HG02678 (cell line): ENCODE data around the gene AK3.

Source experiments
- ATAC-seq: cut with Tn5 transposase; IDR thresholded peaks from one replicate; pipeline ENCODE4 v1.9.1; 2021; ENCODE audit warnings: mild to moderate bottlenecking, moderate library complexity; ENCODE audit not compliant: unreplicated experiment

Gene AK3

DNA sequence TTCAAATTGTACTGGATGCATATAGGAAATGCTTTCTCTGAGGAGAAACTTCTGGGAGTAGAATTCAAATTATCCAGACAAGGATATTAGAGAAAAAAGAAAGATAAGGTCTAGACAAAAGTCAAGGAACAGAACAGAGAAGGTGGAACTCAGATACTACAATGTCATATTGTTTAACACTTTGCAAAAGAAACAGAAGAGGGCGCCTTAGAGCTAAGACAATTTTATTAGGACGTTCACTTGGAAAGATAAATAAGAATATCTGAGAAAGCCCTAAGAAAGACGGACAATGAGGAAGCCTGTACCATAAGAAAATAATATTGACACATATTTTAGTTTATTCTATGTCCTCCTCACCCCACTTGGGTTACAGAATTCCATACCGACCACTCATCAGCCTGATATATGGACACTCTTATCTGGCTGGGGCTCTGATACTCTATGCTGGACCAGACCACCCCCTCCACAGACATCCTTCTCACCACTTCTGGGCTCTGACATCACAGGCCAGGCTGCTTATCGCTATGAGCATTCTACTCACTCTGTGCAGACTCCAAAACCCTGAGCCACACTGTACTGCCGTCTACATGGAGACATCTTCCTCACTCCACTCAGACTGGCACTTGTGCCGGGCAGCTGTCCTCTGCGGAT lies 9.1 kb upstream of the AK3 start:
- no peak for ATAC-seq

GRCh38 chr9:4748612-4749011 lies 7.6 kb upstream of the AK3 start:
- ATAC-seq, result no peak

GRCh38 chr9:4746278-4747030 lies 5.5 kb upstream of the AK3 start:
- no peak for ATAC-seq

DNA sequence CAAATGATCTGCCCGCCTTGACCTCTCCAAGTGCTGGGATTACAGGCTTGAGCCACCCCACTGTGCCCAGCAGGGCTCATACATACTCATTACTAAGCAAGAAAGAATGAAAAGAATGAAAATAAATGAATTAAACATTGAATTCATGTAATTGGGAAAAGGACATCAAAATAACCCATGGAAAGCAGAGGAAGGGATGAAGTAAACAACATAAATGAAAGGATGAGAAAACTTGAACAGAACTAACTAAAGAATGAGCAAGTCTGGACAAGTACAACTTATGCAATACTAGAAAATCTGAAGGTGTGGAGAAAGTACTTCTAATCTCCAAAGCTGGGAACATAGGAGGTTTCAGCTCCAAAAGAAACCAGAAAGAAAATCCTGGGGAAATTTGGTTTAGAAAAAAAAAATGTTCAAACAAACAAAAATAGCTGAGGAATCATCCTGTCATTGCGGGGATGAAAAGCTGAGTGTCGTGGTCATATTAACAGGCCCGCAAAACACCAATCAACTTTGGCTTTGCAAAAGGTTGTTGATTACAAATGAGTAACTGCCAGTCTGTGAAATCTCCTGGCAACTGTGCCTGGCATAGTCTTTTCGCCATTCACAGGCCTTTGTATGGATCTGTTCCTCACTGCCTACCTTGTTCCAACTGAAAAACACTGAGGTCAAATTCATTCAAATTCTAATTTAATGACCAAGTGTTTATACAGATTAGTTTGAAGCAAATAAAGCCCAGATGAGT lies 2.3 kb upstream of the AK3 start:
- ATAC-seq, result no peak

DNA sequence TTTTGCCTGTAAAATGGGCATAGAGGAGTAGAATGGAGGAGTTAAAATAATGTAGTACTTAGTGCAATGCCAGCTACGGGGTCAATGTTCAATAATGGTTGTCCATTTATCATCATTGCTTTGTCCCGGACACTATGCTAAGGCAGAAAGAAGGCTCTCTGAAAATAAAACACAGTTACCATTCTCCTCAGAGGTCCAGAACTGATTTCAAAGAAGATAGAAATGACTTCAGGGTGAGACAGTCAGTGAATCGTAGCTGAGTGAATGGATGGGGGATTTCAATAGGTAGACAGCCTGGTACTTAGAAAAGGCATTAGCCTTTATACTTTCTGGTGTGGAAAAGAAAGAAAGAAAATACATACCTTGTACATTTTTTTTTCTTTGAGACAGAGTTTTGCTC lies 1.2 kb upstream of the AK3 start:
- no peak for ATAC-seq

GRCh38 chr9:4741365-4742089 lies 525 bp upstream of the AK3 start:
- ATAC-seq, result no peak

- no peak for ATAC-seq
Measured at GRCh38 chr9:4740388-4740637, 689 bp downstream of the AK3 start.

DNA sequence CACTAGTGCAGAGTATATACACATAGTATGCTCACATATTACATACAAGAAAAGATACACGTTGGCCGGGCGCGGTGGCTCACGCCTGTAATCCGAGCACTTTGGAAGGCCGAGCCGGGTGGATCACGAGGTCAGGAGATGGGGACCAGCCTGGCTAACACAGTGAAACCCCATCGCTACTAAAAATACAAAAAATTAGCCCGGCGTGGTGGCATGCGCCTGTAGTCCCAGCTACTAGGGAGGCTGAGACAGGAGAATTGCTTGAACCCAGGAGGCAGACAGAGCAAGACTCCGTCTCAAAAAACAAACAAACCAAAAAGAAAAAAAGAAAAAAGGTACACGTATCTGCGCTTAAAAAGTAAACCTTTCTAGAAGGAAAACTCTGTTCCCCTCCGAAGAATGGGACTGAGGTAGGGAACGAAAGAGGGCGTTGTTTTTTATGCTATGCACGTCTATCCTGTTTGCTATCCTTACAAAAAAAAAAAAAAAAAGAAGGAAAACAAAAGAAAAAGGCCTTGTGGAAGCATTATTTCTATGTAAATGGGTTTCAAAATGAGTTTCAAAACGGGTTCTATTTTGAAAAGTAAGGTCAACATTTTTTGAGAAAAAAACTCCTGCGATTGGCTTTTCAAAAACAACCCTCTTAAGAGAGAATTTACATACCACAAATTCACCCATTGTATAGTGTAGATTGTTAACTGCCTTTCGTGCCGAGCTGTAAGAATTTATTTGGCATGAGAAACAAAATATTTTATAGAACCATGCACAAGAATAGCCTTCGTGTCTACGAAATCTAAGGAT lies 1.2 kb downstream of the AK3 start:
- ATAC-seq, result no peak

GRCh38 chr9:4738866-4739586 lies 2.0 kb downstream of the AK3 start:
- no peak for ATAC-seq

- no peak for ATAC-seq
Measured at GRCh38 chr9:4734150-4734549, 6.9 kb downstream of the AK3 start.

DNA sequence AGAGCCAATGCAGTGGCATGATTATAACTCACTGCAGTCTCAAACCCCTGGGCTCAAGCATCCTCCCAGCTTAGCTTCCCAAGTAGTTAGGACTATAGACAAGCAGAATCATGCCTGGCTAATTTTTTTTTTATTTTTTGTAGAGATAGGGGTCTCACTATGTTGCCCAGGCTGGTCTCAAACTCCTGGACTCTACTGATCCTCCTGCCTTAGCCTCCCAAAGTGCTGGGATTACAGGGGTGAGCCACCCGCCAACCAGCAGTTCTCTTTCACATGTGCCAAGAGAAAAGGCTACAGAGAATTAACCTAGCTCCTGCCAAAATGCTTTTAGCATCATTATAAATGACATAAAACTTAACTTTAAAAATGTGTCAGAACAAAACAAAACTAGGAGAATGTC lies 8.1 kb downstream of the AK3 start:
- ATAC-seq, result no peak

DNA sequence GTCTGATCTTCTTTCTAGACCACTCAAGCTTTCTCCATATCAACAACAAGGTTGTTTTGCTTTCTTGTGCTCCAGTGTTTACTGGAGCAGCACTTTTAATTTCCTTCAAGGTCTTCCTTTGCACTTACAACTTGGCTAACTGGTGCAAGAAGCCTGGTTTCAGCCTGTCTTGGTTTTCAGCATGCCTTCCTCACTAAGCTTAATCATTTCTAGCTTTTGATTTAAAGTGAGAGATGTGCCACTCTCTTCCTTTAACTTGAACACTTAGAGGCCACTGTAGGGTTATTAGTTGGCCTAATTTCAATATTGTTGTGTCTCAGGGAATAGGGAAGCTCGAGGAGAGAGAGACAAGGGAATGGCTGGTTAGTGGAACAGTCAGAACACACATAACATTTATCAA lies 13.4 kb downstream of the AK3 start:
- no peak for ATAC-seq

- no peak for ATAC-seq
Measured at GRCh38 chr9:4725706-4726442, 15.1 kb downstream of the AK3 start.

DNA sequence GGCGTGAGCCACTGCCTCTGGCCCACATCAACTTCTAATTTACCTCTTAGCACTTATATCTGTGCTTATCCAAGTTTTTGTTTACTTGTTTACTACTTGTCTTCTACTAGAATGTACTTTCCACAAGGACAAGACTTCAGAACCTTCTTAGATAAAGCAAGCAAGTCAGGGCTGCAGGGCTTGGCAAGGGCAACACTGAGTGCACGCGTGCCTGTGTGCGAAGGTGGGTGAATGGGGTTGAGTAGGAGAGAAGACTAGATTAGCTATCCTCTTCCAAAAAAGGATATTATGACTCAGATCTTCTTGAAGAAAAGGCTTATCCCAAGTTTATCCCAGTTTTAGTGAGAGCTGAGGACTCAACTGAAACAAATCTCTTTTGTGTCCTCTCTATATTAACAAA lies 19.3 kb downstream of the AK3 start:
- no peak for ATAC-seq

DNA sequence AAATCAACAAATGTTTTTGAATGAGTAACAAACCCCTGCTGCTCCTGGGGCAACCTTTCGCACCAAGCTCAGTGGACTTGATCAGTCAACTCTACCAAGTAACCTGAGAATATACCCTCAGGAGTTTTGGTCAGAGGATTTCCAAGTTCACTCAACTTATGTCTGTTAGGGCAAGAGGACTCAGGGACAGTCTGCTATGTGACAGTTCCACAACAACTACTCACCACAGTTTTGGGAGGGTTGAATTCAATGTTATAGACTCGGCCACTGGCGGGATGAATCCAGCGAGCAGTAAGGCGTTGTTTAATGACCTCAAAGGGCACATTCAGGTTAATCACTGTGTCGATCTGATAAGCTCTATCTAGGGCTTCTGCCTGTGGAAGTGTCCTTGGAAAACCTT lies 22.1 kb downstream of the AK3 start:
- ATAC-seq, result no peak

DNA sequence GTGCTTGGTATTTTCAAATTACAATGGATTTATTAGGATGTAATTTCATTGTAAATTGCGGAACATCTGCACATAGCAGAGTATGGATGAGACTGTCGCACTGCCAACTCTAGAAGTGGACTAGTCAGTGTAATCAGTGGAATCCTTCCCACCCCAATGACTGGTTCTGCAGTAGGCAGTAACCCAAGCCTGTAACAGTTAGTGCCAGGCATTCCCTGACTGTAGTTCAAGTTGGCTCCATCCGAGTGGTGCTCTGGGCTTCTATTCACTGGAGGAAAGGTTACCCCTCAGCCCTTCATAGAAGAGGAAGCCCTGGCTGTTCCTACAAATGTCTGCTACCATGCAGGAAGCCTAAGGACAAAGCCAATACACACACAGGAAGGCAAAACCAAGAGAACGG lies 23.2 kb downstream of the AK3 start:
- ATAC-seq, result no peak

DNA sequence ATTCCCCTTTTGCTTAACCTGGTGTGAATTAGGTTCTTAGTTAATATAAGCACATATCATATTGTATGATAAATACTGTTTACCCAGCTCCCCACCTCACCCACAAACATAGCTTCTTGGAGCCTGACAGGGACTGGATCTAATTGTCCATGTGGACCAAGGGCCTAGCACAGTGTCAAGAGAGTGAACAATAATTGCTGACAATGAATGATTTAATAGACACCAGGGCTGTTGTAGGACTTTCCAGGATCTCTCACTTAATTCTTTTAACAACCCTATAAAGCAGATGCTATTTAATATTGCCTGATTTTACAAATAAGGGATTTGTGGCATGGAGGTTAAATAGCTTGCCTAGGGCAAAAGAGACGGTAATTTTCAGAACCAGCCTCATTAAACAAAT lies 24.8 kb downstream of the AK3 start:
- ATAC-seq, result no peak

DNA sequence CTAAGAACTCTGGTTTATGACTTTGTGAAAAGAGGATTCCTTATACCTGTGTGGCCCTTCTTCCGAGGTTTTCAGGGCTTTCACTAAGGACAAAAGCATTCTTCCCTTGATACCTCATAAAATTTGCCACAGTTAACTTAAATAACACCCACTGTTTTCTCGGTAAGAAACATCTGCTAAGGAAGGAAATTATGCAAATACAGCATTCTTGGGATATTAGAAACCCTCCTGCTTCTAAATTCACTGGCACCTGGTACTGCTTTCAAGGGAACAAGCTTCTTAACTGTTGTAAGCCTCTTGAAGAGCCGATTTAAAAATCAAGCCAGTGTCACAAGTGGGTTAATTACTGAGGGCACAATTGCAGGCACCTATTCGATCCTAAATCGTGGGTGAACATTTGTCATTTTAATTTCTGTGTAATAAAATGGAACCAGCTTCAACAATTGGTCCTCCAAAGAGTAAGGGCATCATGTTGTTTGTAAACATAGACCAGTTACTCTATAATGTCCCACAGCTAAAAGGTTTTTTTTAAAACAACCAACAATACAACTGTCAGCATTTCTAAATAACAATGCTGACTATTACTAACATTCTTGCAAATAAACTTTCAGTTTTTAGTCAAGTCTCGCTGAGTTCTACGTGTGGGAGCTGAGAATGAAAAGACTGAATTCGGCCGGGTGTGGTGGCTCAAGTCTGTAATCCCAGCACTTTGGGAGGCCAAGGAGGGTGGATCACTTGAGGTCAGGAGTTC lies 26.6 kb downstream of the AK3 start:
- no peak for ATAC-seq

DNA sequence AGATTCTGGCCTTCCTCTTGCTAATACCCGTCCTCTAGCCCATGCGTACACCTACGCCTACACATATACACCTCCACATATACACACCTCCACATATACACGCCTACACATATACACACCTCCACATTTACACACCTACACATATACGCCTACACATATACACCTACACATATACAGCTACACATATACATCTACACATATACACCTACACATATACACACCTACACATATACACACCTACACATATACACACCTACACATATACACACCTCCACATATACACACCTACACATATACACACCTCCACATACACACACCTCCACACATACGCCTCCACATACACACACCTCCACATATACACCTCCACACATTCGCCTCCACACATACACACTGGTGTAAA lies 27.2 kb downstream of the AK3 start:
- no peak for ATAC-seq
